Vagina (tissue), 2 donors: ENCODE results near the gene FBXO2. TPM values are rescaled to one million over a fixed set of nuclear protein-coding genes. Genes with fewer than 3 reads are reported as not detected.

Experiments used
- DNase-seq, 2 donors: peaks; one replicate each; pipeline ENCODE4 v3.0.0-alpha.2; 2017; ENCODE audit errors: extremely low spot score in 2 of 2
- H3K27ac ChIP-seq: fragments of 200-600 bp; sonication (generic); one replicate; pipeline ENCODE4 v1.5.1; 2019
- H3K27me3 ChIP-seq: fragments of 200-600 bp; sonication (generic); one replicate; pipeline ENCODE4 v1.5.1; 2019
- H3K36me3 ChIP-seq, 2 donors: fragments of 200-600 bp; sonication (generic); one replicate each; pipeline ENCODE4 v1.5.1; 2017 to 2019
- H3K4me1 ChIP-seq: fragments of 200-600 bp; sonication (generic); one replicate; pipeline ENCODE4 v1.5.1; 2019
- H3K4me3 ChIP-seq, 2 donors: fragments of 200-600 bp; sonication (generic); 1 replicate in 1 of 2; 2 replicates in 1 of 2; pipeline ENCODE4 v1.5.1; 2016 to 2019
- H3K9me3 ChIP-seq: fragments of 200-600 bp; sonication (generic); one replicate; pipeline ENCODE4 v1.5.1; 2019
- CTCF ChIP-seq, 3 experiments: fragments of 450-650 bp in 2 of 3; fragments of 200-600 bp in 1 of 3; sonication (generic) in 1 of 3; IDR thresholded peaks; one replicate each; pipeline ENCODE4 v1.5.1; 2017 to 2019; ENCODE audit warnings: antibody characterized with exemption in 3 of 3, mild to moderate bottlenecking in 2 of 3, moderate library complexity in 2 of 3
- POLR2A ChIP-seq, 2 donors: fragments of 450-650 bp; IDR thresholded peaks; one replicate each; pipeline ENCODE4 v1.6.1; 2017; ENCODE audit warnings: antibody characterized with exemption in 2 of 2, mild to moderate bottlenecking in 2 of 2, moderate library complexity in 2 of 2
- POLR2AphosphoS5 ChIP-seq, 2 donors: sonication (generic); formaldehyde crosslinking; IDR thresholded peaks; one replicate each; pipeline ENCODE4 v1.9.0; 2017; ENCODE audit warnings: antibody characterized with exemption in 2 of 2, mild to moderate bottlenecking in 2 of 2, low read depth in 1 of 2; ENCODE audit not compliant: insufficient read depth in 1 of 2
- intact Hi-C: fragments of 100-400 bp; cut with DNase I; formaldehyde crosslinking; loops from one replicate; pipeline ENCODE4 v1.15.1; 2023
- total RNA-seq: library from RNA; depleted of rRNA; stranded (reverse); fragments of >200 nt; gene quantifications from one replicate; pipeline ENCODE4 v1.2.3, GENCODE V29; 2016

Gene FBXO2
- total RNA-seq, 1 donor from 2014 or later: 27.3 TPM

- Histone ChIP-seq H3K27me3 (peaks cover 4% of the 10 kb centered on the region), H3K4me3 (no peak overlapping the region), H3K36me3 (no peaks in the 10 kb centered on the region), H3K27ac (no peak overlapping the region), H3K9me3 (no peaks in the 10 kb centered on the region), H3K4me1 (peaks cover 26% of the 10 kb centered on the region)
- TF ChIP-seq CTCF (IDR thresholded peaks at IDR 0.05) (no peak), POLR2A (IDR thresholded peaks at IDR 0.05) (no peak), POLR2AphosphoS5 (IDR thresholded peaks at IDR 0.05; ENCODE audit: insufficient read depth in 1 of 2, low read depth in 1 of 2) (no peak)
- no peak for DNase-seq
- intact Hi-C loops: loop anchor here (2.0 kb wide), 1 partner anchor 22 kb away; no protein-coding TSS in a partner anchor
These were observed 38.9 kb upstream of the FBXO2 start for GRCh38 chr1:11693024-11693590.

GRCh38 chr1:11691928-11692711 lies 37.9 kb upstream of the FBXO2 start:
- H3K9me3 ChIP-seq: no peaks in the 10 kb centered on the region
- no peak for DNase-seq
- peak overlapping the region; percentile 13 to 17 for H3K4me3 ChIP-seq
- intact Hi-C loops: loop anchor here (2.0 kb wide), 1 partner anchor 23 kb away; no protein-coding TSS in a partner anchor
- no peak overlapping the region for H3K27ac ChIP-seq
- H3K4me1 ChIP-seq: peaks cover 26% of the 10 kb centered on the region
- TF ChIP-seq POLR2A (IDR thresholded peaks at IDR 0.05) (no peak), CTCF (IDR thresholded peaks at IDR 0.05) (no peak), POLR2AphosphoS5 (IDR thresholded peaks at IDR 0.05; ENCODE audit: insufficient read depth in 1 of 2, low read depth in 1 of 2) (no peak)
- H3K36me3 ChIP-seq: no peaks in the 10 kb centered on the region
- peaks cover 4% of the 10 kb centered on the region for H3K27me3 ChIP-seq

- peaks cover 4% of the 10 kb centered on the region for H3K27me3 ChIP-seq
- intact Hi-C loops: no loop called here
- TF ChIP-seq POLR2AphosphoS5 (IDR thresholded peaks at IDR 0.05; ENCODE audit: insufficient read depth in 1 of 2, low read depth in 1 of 2) (no peak), POLR2A (IDR thresholded peaks at IDR 0.05) (no peak), CTCF (IDR thresholded peaks at IDR 0.05) (no peak)
These were observed 37.2 kb upstream of the FBXO2 start, which contains the start of gene DRAXIN for GRCh38 chr1:11691302-11691914. DRAXIN (plus strand) TSS chr1:11691710; CDS start chr1:11706259, 14,549 bp downstream.

GRCh38 chr1:11690397-11691301 lies 36.4 kb upstream of the FBXO2 start:
- peak overlapping the region; percentile 13 to 17 for H3K4me3 ChIP-seq
- H3K27ac ChIP-seq: no peak overlapping the region
- intact Hi-C loops: no loop called here
- DNase-seq: no peak
- H3K27me3 ChIP-seq: peaks cover 4% of the 10 kb centered on the region
- no peaks in the 10 kb centered on the region for H3K36me3 ChIP-seq
- H3K9me3 ChIP-seq: no peaks in the 10 kb centered on the region
- TF ChIP-seq CTCF (IDR thresholded peaks at IDR 0.05) (no peak), POLR2AphosphoS5 (IDR thresholded peaks at IDR 0.05; ENCODE audit: insufficient read depth in 1 of 2, low read depth in 1 of 2) (no peak), POLR2A (IDR thresholded peaks at IDR 0.05) (no peak)
- peaks cover 26% of the 10 kb centered on the region for H3K4me1 ChIP-seq

More at GRCh38 chr1:11691302-11691914, 37.2 kb upstream of the FBXO2 start, which contains the start of gene DRAXIN:
- H3K4me3 ChIP-seq: peak within 1 kb of the TSS; percentile 13 to 17
- no peaks in the 10 kb centered on the region for H3K36me3 ChIP-seq
- peaks cover 26% of the 10 kb centered on the region for H3K4me1 ChIP-seq
- no peak for DNase-seq
- no peak within 1 kb of the TSS for H3K27ac ChIP-seq
- no peaks in the 10 kb centered on the region for H3K9me3 ChIP-seq
